GM19025 (cell line): ENCODE results near the gene ARNT2.

Experiments used
- ATAC-seq: cut with Tn5 transposase; IDR thresholded peaks from one replicate; pipeline ENCODE4 v1.9.1; 2021; ENCODE audit warnings: mild to moderate bottlenecking, low read depth, moderate library complexity; ENCODE audit not compliant: unreplicated experiment

The ARNT2 gene

DNA sequence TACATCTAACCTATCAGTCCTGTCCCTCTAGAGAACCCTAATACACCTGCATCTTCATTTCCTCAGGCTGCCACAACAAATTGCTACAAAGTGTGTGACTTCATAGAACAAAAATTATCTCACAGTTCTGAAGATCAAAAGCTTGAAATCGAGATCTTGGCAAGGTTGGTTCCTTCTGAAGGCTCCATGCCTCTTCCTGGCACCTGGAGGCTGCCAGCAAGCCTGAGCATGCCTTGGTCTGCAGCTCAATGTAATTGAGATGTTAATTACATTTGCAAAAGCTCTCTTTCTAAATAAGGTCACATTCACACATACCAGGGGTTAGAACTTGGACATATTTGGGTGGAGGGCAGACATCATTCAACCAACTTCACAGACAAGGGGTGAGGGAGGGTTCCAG lies 204.5 kb downstream of the ARNT2 start:
- no peak for ATAC-seq

GRCh38 chr15:80609091-80609490 lies 204.9 kb downstream of the ARNT2 start:
- ATAC-seq, result no peak

DNA sequence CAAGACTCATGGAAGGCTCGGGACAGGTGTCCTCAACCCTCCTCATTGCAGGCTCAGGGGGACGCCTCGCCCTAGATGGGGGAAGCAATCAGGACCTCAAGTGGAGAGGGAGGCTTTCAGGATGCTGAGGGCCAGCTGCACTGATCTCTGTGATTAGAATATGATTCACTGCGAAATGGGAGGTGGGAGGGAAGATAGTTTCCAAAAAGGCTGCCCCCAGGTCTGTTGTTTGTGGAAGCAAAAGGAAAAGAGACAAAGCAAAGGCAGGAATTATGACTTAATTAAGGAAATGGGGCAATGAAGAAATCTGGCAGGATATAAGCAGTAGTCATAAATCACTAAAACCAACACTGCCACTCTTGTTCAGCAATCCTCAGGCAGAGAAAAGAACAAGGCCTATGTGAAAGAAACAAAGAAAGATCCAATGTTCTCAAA lies 205.3 kb downstream of the ARNT2 start:
- no peak for ATAC-seq

GRCh38 chr15:80611543-80612080 lies 207.4 kb downstream of the ARNT2 start:
- ATAC-seq, result no peak

- no peak for ATAC-seq
Observed at GRCh38 chr15:80612118-80612823, 208.1 kb downstream of the ARNT2 start.

DNA sequence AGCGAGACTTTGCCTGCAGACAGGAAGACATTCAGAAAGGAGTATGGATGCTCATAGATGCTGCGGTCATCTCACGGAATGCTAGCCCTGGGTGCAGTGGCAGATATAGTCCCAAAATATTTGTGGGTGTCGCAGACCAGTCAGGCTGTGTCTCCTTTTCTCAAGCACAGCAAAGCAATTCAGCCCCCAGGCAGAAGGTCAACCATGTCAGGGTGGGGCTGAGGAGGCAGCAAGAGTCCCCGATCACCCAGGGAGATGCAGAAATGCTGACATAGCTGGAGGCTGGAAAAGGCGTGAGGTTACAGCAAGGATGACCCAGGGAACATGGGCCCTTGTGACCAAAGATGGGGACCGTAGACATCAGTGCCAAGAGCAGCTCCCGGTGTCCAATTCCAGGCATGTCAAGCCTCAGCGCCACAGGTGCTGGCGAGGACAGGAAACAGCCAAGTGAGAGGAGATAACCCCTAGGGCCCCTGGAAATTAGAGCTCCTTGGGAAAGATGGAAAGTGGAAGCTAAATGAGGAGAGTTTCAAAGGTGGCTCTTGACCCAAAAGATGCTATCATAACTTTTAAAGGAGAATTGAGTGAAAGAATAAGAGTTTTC lies 209.7 kb downstream of the ARNT2 start:
- no peak for ATAC-seq

DNA sequence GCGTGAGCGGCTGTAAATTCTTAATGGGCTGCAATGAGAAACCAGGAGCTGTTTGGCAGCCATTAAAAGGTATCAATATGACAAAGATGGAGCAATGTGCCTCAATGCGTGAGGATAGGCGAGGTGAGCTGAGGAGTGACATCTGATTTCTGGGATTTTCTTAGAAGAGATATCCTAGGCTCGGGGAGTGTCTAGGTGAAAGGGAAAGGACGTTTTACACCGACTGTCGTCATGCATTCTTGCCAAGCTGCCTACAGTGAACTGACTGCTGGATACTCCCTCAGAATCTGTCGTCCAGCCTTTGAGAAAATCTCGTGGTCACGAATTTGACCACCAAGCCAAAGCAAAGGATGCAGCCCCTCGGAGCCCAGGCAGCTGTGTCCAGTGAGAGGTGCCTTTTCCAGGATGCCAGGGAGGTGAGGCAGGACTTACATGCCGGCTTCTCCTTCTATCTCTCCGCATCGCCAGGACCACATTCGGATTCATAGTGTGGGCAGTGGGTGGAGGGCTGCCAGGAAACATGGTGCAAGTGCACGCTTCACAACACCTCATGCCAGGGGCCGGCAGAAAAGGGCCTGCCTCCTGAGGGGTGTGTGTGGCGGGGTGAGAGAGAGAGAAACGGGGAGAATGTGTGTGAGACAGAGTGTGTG lies 210.7 kb downstream of the ARNT2 start:
- no peak for ATAC-seq

DNA sequence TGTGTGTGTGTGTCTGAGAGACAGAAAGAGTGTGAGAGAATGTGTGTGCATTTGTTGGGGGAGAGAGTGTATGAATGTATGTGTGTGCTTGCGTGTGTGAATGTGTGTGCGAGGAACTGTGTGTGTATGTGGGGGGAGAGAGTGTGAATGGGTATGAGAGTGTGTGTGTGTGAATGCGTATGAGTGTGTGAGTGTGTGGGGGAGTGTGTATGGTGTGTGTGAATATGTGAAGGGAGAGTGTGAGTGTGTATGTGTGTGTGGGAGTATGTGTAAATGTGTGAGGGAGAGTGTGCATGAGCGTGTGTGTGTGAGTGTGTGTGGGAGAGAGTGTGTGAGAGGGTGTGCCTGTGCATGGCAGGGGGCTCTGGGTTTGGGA lies 211.2 kb downstream of the ARNT2 start:
- no peak for ATAC-seq

GRCh38 chr15:80615783-80616391 lies 211.7 kb downstream of the ARNT2 start:
- no peak for ATAC-seq

DNA sequence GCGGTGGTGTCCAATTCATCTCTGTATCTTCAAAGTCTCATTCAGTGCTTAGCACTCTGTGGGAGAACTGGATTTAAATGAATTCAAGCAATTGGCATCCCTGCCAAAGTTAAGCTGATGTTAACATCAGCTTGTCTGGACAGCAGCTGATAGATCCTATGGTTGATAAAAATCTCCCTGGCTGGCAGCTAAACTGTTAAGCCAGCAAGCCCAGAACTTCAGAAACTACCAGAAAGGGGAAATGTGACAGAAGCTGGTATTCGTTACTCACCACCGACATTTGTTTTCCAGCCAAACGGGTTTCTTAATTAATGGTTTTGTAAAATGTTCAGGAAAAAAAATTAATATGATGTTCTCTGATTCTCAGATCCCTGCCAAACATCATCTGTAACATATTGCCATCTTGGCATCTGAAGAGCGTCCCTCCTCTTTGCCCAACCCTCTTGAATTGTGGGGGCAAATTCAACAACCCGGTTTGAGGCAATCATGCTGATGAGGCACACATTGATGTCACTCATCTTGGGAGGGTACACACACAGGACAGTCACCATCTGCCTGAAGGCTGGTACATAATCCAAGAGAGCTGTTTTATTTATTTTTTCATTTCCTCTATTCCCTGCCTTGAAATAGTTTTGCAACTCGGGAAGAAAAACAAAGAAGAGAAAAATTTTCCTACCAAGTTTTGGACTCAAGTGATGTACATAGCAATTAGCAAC lies 214.7 kb downstream of the ARNT2 start:
- ATAC-seq, result no peak

GRCh38 chr15:80619680-80620079 lies 215.5 kb downstream of the ARNT2 start:
- no peak for ATAC-seq

- no peak for ATAC-seq
Observed at GRCh38 chr15:80620141-80620540, 216.0 kb downstream of the ARNT2 start.

GRCh38 chr15:80620931-80621330 lies 216.7 kb downstream of the ARNT2 start:
- no peak for ATAC-seq

DNA sequence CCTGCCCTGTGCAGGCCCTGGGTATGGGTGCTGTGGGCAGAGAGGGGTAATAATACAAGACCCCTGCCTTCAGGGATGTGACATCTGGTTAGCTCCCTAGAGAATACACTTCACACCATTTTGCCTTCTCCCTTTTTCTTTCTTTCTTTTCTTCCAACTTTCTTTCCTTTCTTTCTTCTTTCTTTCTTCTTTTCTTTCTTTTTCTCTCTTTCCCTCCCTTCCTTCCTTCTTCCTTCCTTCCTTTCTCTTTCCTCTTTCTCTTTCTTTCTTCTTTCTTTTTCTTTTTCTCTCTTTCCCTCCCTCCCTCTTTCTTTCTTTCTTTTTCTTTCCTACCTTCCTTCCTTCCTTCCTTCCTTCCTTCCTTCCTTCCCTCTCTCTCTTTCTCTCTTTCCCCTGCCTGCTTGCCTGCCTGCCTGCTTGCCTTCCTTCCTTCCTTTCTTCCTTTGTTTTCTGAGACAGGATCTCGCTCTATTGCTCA lies 222.5 kb downstream of the ARNT2 start:
- ATAC-seq, result no peak

DNA sequence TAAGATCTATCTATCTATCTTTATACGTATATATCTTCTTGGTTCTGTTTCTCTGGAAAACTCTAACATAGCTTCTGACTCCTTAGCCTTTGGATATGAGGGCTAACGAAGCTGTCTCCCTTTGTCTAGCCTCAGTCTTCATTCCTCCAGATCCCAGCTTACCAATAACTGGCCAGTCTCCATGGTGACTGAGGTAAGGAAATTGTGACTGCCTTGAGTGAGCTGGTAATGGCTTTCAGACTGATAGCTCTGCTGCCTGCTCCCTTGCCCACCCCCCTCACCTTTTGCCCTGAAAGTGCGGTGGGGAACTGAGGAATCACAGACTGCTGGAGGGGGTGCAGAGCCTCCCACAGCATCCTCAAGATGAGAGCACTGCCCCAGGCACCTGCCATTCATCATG lies 225.2 kb downstream of the ARNT2 start:
- ATAC-seq, result no peak

DNA sequence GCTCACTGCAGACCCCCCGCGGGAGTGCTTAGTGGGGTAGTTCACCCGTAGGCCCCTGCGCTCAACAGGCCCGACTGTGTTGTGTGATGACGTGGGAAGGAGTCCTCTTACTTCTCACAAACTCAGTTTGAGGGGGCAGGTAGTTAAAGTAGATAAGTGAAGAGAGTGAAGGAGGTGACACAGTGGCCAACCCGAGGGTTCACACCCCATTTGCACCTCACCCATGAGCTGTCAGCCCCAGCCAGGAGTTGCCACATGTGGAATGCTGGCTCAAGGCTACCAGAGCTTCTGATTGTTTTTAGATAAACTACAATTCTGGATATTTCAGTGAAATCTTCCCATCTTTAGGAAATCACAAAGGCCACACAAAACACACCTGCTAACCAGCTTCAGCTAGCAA lies 226.8 kb downstream of the ARNT2 start:
- ATAC-seq, result no peak

DNA sequence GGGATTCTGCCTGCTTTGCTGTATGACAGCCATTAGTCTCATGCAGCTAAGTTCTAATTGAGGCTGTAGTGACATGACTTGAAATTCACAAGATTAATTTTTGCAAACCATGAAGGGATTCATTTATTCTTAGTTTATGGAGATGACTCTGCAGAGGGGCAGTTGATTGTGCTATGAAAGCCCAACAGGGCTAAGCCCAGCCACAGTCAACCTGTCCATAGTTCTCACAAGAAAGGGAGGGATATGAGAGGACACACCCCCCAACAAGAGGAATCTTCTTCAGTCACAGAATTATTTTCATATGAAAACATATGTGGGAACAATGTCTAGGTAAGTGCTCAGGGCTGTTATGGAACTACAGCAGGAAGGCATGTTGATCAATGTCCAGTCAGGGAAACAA lies 229.0 kb downstream of the ARNT2 start:
- no peak for ATAC-seq

DNA sequence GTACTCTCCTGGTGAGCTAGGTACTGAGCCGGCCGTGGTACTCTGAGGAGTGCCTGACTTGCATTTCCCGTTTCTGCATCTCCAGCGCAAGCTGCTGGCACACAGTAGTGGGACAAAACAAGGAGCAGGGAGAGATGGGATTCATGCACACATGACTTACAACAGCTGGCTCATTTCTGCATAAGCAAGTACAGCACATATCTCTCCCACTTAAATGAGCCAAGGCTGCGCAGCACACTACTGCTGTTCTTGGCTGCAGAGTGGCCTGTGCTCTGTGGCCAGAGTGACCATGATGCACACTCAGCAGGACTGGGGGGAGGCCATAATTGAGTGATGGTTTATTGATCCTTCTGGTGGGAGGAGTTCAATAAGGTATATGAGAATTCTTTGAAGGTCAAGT lies 231.8 kb downstream of the ARNT2 start:
- no peak for ATAC-seq

DNA sequence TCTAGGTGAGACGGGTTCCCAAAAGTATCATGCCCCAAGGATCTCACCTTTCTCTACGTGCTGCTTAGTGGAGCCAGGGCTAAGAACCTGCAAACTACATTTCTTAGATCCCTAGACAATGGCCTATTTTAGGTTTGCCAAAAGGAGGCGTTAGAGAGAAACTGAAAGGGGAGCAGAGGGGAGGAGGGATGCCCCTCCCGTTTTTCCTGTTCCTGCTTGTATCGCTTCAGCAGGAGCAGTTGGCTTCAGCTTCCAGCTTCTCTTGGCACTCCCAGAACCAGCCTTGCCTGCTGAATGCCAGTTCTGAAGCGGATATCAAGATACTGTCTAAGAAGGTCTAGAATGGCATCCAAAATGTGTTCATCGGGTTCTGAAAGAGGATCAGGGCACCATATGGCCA lies 232.5 kb downstream of the ARNT2 start:
- ATAC-seq, result no peak

GRCh38 chr15:80637747-80638146 lies 233.6 kb downstream of the ARNT2 start:
- no peak for ATAC-seq
